Activated naive CD4-positive, alpha-beta T cell treated with anti-CD3 and anti-CD28 coated beads, Interleukin-2, amount 50 U/mL, for 16 hours (primary cell): Measurements from ENCODE around the gene SIL1.
"Not testable (repeated sequence)": the region's sequence is repeated elsewhere in the genome, so short reads cannot be mapped to it uniquely, and the experiment has no call there.

Experiments
- DNase-seq: peaks from one replicate; pipeline ENCODE4 v3.0.0-alpha.2; 2020

The SIL1 gene

DNA sequence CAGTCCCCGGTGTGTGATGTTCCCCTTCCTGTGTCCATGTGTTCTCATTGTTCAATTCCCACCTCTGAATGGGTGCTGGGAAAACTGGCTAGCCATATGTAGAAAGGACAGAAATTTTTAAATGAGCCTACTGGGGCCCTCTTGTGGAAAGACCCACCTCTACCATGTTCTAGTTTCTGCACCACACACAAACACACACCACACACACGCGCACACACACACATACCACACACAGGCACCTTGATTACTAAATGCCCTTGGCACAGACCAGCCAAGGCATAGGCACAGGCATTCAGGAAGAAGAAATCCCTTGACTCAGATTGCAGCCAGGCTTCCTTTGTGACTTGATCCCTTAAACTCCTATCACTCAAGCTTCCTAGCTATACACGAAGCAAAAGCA is 60.5 kb downstream of the SIL1 start:
- DNase-seq: no peak

DNA sequence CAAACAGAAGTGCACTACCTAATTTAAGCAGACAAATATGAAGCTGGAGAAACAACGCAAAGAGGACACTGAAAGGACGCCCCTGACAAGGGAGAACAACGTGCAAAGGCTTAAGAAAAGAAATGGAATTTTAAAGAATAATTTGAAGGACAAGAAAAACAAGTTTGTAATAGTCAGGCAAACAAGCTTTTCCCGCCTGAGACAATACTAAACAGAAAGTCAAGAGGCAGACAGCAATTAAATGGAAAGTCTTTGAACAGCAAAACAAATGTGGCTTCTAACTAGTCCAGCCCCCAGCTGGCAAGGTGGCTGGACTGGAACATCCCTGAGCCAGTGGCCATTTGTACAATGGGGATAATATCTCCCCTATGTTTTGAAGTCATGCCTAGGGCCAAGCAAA is 63.3 kb downstream of the SIL1 start:
- no peak for DNase-seq

DNA sequence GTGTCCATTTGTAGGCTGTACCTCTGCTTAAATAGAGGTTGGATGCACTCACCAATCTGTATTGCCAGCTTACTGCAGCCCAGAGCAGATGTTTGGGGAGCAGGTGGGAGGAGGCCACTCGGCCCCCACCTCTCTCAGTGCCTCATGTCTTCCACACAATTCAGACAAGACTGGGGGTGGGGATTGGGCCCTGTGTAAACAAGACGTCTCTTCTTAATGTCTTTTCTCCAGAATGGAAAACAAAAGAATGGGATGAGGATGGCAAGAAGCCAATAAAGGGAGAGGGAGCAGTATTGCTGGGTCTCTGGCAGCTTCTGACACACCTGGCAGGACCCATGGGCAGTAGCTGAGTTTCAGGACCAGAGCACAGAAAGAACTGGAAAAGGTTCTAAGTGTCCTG is 64.9 kb downstream of the SIL1 start:
- DNase-seq: no peak

GRCh38 chr5:139132515-139132914 is 65.7 kb downstream of the SIL1 start:
- no peak for DNase-seq

- DNase-seq: no peak
These were observed 66.2 kb downstream of the SIL1 start for GRCh38 chr5:139131921-139132432.

DNA sequence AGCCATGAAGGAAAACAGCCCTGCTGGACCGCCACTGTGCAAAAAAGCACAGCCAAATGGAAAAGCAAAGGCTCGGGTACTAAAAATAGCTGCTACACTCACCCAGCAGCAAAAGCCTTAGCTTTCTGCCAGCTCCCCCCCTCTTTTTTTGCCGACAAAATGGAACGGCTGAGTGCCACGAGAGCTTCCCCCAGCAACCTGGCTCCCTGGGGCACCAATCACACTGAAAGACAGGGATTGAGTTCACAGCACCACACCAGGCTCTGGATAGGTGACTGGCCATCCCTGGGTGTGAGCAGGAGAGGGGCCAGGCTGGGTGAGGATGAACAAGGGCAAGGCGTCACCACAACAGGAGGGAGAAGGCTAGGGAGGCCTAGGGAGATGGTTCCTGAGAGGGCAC is 66.7 kb downstream of the SIL1 start:
- no peak for DNase-seq

DNA sequence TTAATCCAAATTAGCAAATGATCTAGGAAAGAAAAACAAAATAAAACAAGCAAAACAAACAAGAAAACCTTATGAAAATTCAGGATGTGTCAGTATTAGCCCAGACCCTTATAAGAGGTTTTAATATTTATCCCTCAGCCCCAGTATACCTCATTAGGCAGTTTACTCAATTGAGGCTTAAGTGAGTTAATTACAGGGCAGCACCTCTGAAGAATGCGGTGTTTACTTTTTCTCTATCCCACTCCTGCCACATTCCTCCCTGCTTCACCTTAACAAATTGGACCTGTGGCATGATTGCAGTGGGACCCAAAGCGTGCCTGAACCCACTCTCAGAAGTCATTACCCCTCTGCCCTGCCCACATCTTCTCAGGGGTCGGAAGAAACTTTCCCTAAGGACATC is 67.1 kb downstream of the SIL1 start:
- DNase-seq: no peak

GRCh38 chr5:139130214-139130613 is 68.0 kb downstream of the SIL1 start:
- DNase-seq: no peak

- DNase-seq: no peak
These were observed 71.5 kb downstream of the SIL1 start for GRCh38 chr5:139126711-139127111.

DNA sequence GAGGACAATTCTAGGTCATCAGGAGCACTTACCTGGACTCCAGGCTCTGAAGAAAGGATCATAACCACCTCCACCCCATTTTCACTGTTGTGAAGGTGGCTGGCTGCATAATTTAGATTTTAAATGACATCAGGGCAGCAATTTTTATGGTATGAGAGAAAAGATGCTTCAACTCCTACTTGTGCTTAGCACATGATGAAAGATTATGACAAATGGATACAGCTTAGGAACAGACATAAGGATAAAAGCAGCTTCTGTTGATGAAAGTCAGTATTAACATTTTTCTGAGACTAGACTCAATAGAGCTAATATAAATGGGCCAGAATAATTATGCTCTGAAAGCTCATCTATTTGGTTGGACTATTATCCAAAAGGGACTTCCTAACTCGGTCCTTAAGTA is 72.2 kb downstream of the SIL1 start:
- DNase-seq: no peak

DNA sequence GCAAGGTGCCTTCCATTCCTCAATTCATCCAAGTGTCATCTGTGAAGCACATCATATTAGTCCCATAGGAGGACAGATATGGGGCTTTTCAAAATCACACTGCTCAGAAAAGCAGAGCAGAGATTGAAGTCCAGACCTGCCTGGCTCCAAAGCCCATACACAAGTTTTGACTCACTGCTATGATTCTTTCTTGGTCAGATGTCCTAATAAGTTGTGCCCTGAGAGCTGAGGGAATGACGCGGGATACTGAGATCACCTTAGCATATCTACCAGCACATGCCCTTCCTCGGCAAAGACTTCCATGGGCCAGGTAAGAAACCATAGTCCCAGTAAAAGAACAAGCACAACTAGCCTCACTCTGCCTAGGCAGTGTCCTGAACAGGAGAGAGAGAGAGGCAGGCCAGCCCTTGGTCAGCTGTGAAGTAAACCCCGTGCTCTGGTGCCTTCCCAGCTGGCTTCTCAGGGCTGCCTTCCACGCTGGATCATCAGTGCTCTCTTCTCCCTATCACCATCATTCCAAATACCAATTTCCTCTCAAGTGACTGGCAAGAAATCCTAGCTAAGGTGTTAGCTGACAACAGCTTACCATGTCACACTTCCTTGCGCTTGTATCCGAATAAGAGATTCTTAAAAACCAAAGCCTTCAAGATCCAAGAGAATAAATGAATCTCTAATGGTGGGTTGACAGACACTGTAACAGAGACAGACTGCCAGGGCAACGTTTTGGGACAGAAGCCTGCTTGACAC is 73.2 kb downstream of the SIL1 start:
- no peak for DNase-seq

- DNase-seq: no peak
These were observed 77.0 kb downstream of the SIL1 start for GRCh38 chr5:139121120-139121519.

- DNase-seq: no peak
These were observed 77.6 kb downstream of the SIL1 start for GRCh38 chr5:139120521-139120920.

DNA sequence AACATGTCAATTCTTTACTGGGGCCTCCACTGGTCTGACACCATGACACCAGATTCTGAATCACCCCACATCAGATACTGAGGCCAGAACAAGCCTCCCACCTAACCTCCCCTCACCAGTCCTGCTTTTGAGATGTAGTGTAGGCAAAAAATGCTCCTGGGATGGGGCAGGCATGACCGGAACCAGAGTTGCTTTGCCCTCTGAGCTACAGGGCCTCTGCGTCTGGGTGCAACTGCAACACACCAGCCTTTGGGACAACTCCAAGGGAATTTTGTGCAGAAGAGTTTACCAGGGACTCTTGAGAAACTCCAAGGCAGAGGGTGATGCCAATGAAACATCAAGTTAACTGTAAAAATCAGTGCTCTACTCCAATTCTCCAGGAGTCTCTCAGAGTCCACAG is 79.4 kb downstream of the SIL1 start:
- no peak for DNase-seq

DNA sequence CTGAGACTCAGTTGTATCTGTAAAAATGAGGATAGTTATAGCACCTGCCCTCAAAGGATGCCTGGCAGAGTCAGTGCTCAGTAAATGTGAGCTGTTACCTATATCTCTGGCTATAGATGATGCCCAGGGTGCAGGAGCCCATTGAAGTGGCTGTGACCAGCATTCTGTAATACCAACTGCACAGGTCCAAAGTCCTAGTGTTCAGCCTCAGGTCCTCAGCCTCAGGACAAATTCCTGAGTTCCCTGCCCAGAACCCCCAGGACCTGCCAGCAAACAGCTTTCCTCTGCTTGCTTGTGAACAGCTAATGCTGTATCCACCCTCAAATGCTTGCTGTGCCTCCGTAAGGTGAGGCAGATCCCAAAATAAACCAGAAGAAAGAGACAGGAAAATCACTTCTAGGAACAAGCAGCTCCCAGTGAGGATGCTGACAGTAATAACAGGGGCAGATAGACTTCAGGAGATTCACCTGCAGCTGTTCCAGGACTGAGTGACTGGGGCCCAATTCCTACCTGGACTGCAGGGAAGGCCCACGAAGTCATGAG is 80.8 kb downstream of the SIL1 start:
- DNase-seq: no peak

DNA sequence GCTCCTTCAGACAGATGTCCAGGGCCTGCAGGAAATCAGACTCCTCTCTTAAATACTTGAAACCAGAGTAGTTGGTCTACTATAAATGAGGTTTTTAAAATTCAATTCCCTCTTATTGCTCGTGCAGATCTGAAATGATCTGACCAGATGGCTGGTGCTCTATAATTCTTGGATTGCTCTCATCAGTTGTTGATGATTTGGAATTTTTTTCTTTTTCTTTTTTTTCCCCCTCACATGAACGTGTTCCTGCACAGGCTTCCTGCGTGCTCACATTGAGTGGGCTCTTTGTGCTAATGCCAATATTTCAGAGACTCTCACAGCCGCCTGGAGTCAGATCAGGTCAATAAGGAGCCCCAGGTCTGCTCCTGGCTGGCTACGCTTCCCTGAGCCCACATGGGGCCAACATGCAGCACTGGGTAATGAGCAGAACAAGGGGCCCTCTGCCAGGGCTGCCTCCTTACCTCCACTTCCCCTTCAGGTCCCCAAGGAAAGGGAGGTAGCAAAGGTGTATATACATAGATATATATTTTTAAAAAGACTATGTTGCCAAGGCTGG is 82.0 kb downstream of the SIL1 start:
- no peak for DNase-seq

DNA sequence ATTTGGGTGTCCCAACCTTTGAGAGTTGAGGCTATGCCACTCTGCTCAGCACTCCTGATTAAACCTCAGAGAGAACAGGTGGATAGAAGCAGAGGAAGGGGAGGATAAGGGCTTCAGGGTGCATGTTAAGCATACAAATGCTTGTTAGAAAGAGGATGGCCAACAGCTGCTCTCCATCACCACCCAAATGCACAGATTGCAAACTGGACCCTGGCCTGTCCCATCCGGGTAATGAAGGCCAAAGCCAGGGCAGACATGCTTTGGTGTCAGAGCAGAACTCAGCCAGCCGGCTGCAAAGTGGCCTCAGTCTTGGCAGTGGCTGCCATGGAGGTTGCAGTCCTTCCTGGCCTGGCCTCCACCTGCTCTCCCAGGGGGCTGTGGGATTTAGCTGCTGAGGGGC is 84.3 kb downstream of the SIL1 start:
- no peak for DNase-seq

DNA sequence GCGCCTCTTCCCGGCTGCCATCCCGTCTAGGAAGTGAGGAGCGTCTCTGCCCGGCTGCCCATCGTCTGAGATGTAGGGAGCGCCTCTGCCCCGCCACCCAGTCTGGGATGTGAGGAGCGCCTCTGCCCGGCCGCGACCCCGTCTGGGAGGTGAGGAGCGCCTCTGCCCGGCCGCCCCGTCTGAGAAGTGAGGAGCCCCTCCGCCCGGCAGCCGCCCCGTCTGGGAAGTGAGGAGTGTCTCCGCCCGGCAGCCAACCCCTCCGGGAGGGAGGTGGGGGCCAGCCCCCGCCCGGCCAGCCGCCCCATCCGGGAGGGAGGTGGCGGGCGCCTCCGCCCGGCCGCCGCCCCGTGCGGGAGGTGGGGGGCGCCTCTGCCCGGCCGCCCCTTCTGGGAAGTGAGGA is 85.8 kb downstream of the SIL1 start:
- not testable (repeated sequence) for DNase-seq

GRCh38 chr5:139110526-139111168 is 87.5 kb downstream of the SIL1 start:
- no peak for DNase-seq

DNA sequence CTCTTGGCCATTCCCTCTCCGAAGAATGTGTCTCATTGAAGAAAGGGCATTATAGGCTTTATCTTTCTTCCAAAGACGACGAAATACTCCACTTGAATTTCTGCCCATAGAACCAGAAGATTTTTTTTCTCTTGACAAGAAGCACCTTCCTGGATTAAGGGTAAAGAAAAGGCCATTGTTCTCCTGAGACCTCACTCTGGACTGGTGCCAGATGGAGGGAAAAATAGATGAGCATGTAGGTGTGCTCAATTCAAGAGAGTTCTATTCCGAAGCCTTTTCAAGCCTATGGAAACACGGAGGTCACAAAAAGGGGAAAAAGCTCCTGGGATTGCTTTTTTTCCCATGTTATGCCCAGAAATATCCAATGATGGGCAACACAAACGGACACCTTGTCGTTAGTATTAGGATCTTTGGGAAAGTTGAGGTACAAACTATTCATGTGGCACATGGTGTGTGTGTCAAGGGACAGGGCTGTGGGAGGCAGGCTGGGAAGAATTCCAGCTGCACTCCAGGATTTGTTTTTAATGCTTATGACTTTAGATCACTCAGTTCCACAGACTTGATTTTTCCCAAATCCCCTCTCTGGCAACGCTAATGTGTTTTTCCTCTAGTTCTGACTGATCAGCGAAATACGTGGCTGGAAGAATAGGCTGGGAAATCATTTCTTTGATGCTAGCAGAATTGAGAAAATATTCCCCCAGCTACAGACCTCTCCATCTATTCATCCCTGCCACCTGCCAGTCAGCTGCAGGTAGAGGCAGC is 89.9 kb downstream of the SIL1 start:
- DNase-seq: no peak

- no peak for DNase-seq
These were observed 92.5 kb downstream of the SIL1 start for GRCh38 chr5:139105621-139106071.

DNA sequence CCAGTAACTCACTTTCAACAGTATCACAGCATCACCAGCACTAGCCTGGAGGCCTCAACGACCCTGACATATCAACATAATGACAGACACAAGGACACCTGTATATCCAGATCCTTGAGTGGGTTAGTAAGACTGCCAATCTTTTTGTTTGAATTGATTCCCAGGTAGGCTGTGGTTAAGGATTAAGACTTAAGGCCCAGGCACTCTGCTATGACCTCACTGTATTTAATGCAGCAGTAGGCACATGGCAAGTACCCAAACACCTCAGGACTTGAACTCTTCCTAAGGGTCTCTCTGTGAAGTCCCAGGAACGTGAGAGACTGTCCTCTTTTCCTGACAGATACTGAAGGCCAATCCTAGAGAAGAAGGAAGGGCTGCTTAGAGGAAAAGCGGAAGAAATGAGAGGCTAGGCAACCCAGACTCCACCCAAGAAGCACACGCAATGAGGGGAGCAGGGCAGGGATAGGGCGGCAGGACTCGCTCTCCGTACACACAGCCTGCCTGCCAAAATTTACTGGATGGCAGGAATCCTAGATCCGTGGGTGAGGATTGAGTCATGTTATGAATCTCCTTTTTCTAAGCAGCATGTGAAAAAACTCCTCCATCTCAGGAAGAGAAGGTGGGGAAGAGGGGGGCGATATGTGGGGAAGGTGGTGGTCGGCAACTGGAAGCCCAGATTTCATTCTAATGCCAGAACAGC is 93.4 kb downstream of the SIL1 start:
- DNase-seq: no peak

DNA sequence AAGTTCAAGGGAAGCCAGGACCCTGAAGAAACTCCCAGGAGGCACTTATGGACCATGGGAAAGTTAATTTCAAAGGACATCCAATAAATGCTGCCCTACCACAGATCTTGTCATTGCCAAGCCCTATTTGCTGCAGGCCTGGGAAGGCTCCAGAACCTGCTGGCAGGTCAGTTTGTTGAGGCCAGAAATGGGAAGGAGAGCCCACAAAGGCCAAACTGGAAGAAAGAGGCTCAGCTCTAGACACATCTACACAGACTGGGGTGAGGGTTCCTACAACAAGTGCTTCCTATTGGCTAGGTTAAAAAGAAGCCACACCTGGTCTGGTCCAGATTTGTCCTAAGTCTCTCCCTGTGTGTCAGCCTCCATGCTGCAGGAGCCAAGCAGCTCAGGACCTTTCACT is 94.4 kb downstream of the SIL1 start:
- DNase-seq: no peak
